ENCODE data around the gene ZNF500.

The ZNF500 gene

GRCh38 chr16:4736546-4736945 lies 30.4 kb downstream of the ZNF500 start:
- DNase-seq (ENCODE audit: extremely low spot score), result no peak
- ChIA-PET POLR2A (no interaction called here), CTCF (no interaction called here)
- no peak for TF ChIP-seq SP1 (IDR thresholded peaks at IDR 0.05)
- TF ChIP-seq L3MBTL2 (conservative IDR thresholded peaks at IDR 0.05), result no peak
- TF ChIP-seq NFRKB (IDR thresholded peaks at IDR 0.05), result no peak
- no peak for TF ChIP-seq BHLHE40 (IDR thresholded peaks at IDR 0.05; ENCODE audit: borderline replicate concordance)
- TF ChIP-seq SUZ12 (IDR thresholded peaks at IDR 0.05), result no peak
- no peak for TF ChIP-seq ZNF384 (IDR thresholded peaks at IDR 0.05)
- no peak for TF ChIP-seq CTBP1 (IDR thresholded peaks at IDR 0.05; ENCODE audit: borderline replicate concordance)
- no peak for TF ChIP-seq FOXM1 (IDR thresholded peaks at IDR 0.05; ENCODE audit: borderline replicate concordance)
- TF ChIP-seq FOXA1 (IDR thresholded peaks at IDR 0.05), result no peak
- no peak for TF ChIP-seq HDGF (IDR thresholded peaks at IDR 0.05; ENCODE audit: borderline replicate concordance)

- TF ChIP-seq BHLHE40 (IDR thresholded peaks at IDR 0.05; ENCODE audit: borderline replicate concordance), result no peak
- TF ChIP-seq ARNT (IDR thresholded peaks at IDR 0.05), result no peak
- no peak for TF ChIP-seq LEF1 (IDR thresholded peaks at IDR 0.05; ENCODE audit: borderline replicate concordance)
- TF ChIP-seq FOXA1 (IDR thresholded peaks at IDR 0.05), result no peak
- peak; percentile 90 for DNase-seq (ENCODE audit: extremely low spot score)
- CTCF ChIA-PET, result interaction anchor here (0.7 to 1.0 kb wide), 2 partner anchors 15 to 91 kb away, joined by 3 read pairs; no protein-coding TSS in a partner anchor
- POLR2A ChIA-PET, result interaction anchor here (0.7 to 3.3 kb wide), 13 partner anchors 10 to 223 kb away, joined by 3 to 19 read pairs (median 6); partner anchors contain the start of genes ROGDI, SEC14L5 and ZNF500
These were observed 32.0 kb downstream of the ZNF500 start for GRCh38 chr16:4734730-4735535.

- ChIA-PET CTCF (no interaction called here), POLR2A (interaction anchor here (0.7 to 3.3 kb wide), 14 partner anchors 9 to 224 kb away, joined by 3 to 19 read pairs (median 5); partner anchors contain the start of genes ROGDI, SEC14L5 and ZNF500)
These were observed 32.8 kb downstream of the ZNF500 start, which contains the start of the genes ANKS3 and DNAAF8 for GRCh38 chr16:4734063-4734729. TSS of gene ANKS3 (minus strand) at chr16:4734271. CDS start at chr16:4730149, 4,122 bp downstream. TSS of gene DNAAF8 (plus strand) at chr16:4734537. CDS start at chr16:4736515, 1,978 bp downstream.

GRCh38 chr16:4733747-4734062 lies 33.3 kb downstream of the ZNF500 start:
- POLR2A ChIA-PET, result interaction anchor here (1.3 to 3.3 kb wide), 10 partner anchors 9 to 214 kb away, joined by 3 to 19 read pairs (median 7); partner anchors contain the start of gene ROGDI
- TF ChIP-seq ELF4 (IDR thresholded peaks at IDR 0.05), result no peak
- no peak for TF ChIP-seq HDGF (IDR thresholded peaks at IDR 0.05; ENCODE audit: borderline replicate concordance)
- no peak for TF ChIP-seq PKNOX1 (IDR thresholded peaks at IDR 0.05)
- TF ChIP-seq CTBP1 (IDR thresholded peaks at IDR 0.05; ENCODE audit: borderline replicate concordance), result no peak
- no peak for TF ChIP-seq SUZ12 (IDR thresholded peaks at IDR 0.05)
- no peak for TF ChIP-seq SP1 (IDR thresholded peaks at IDR 0.05)
- TF ChIP-seq ZNF384 (IDR thresholded peaks at IDR 0.05), result no peak
- no peak for TF ChIP-seq BHLHE40 (IDR thresholded peaks at IDR 0.05; ENCODE audit: borderline replicate concordance)
- no peak for TF ChIP-seq NFRKB (IDR thresholded peaks at IDR 0.05)
- no peak for TF ChIP-seq LEF1 (IDR thresholded peaks at IDR 0.05; ENCODE audit: borderline replicate concordance)
- TF ChIP-seq FOXA1 (IDR thresholded peaks at IDR 0.05), result no peak
- CTCF ChIA-PET, result no interaction called here
- no peak for DNase-seq (ENCODE audit: extremely low spot score)

More at GRCh38 chr16:4734063-4734729, 32.8 kb downstream of the ZNF500 start, which contains the start of the genes ANKS3 and DNAAF8:
- TF ChIP-seq FOXM1 (IDR thresholded peaks at IDR 0.05; ENCODE audit: borderline replicate concordance), result peak; percentile 41; the same call in 1 of the 2 replicates
- peak; percentile 97 for TF ChIP-seq PKNOX1 (IDR thresholded peaks at IDR 0.05)
- peak; percentile 77; the same call in 1 of the 2 replicates for TF ChIP-seq HDGF (IDR thresholded peaks at IDR 0.05; ENCODE audit: borderline replicate concordance)
- TF ChIP-seq LEF1 (IDR thresholded peaks at IDR 0.05; ENCODE audit: borderline replicate concordance), result no peak
- DNase-seq (ENCODE audit: extremely low spot score), result peak; percentile 92

- no peak for DNase-seq (ENCODE audit: extremely low spot score)
- no peak for TF ChIP-seq TARDBP (IDR thresholded peaks at IDR 0.05)
- TF ChIP-seq LEF1 (IDR thresholded peaks at IDR 0.05; ENCODE audit: borderline replicate concordance), result no peak
- TF ChIP-seq HDGF (IDR thresholded peaks at IDR 0.05; ENCODE audit: borderline replicate concordance), result no peak
- no peak for TF ChIP-seq NFRKB (IDR thresholded peaks at IDR 0.05)
- TF ChIP-seq FOXK2 (IDR thresholded peaks at IDR 0.05), result no peak
- TF ChIP-seq FOXA1 (IDR thresholded peaks at IDR 0.05), result no peak
- no peak for TF ChIP-seq ELF4 (IDR thresholded peaks at IDR 0.05)
- no peak for TF ChIP-seq PKNOX1 (IDR thresholded peaks at IDR 0.05)
- ChIA-PET POLR2A (interaction anchor here (1.3 to 3.3 kb wide), 6 partner anchors 8 to 215 kb away, joined by 3 to 19 read pairs (median 14); partner anchors contain the start of gene ROGDI), CTCF (no interaction called here)
These were observed 33.7 kb downstream of the ZNF500 start for GRCh38 chr16:4733211-4733742.

- TF ChIP-seq HDGF (IDR thresholded peaks at IDR 0.05; ENCODE audit: borderline replicate concordance) (no peak), FOXM1 (IDR thresholded peaks at IDR 0.05; ENCODE audit: borderline replicate concordance) (no peak), CTBP1 (IDR thresholded peaks at IDR 0.05; ENCODE audit: borderline replicate concordance) (no peak), SUZ12 (IDR thresholded peaks at IDR 0.05) (no peak), BHLHE40 (IDR thresholded peaks at IDR 0.05; ENCODE audit: borderline replicate concordance) (no peak), LEF1 (IDR thresholded peaks at IDR 0.05; ENCODE audit: borderline replicate concordance) (no peak), L3MBTL2 (conservative IDR thresholded peaks at IDR 0.05) (no peak), TARDBP (IDR thresholded peaks at IDR 0.05) (no peak), PKNOX1 (IDR thresholded peaks at IDR 0.05) (no peak), ZNF384 (IDR thresholded peaks at IDR 0.05) (no peak), NFRKB (IDR thresholded peaks at IDR 0.05) (no peak), ARNT (IDR thresholded peaks at IDR 0.05) (no peak), ELF4 (IDR thresholded peaks at IDR 0.05) (no peak), SP1 (IDR thresholded peaks at IDR 0.05) (no peak), FOXA1 (IDR thresholded peaks at IDR 0.05) (no peak), FOXK2 (IDR thresholded peaks at IDR 0.05) (no peak)
- CTCF ChIA-PET, result no interaction called here
- DNase-seq (ENCODE audit: extremely low spot score), result no peak
- POLR2A ChIA-PET, result interaction anchor here (0.5 kb wide), 1 partner anchor 210 kb away, joined by 3 read pairs; no protein-coding TSS in a partner anchor
These were observed 37.1 kb downstream of the ZNF500 start for GRCh38 chr16:4729876-4730275.
